ENCODE data around the gene RMDN2.

Gene RMDN2, protein sequence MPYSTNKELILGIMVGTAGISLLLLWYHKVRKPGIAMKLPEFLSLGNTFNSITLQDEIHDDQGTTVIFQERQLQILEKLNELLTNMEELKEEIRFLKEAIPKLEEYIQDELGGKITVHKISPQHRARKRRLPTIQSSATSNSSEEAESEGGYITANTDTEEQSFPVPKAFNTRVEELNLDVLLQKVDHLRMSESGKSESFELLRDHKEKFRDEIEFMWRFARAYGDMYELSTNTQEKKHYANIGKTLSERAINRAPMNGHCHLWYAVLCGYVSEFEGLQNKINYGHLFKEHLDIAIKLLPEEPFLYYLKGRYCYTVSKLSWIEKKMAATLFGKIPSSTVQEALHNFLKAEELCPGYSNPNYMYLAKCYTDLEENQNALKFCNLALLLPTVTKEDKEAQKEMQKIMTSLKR

DNA sequence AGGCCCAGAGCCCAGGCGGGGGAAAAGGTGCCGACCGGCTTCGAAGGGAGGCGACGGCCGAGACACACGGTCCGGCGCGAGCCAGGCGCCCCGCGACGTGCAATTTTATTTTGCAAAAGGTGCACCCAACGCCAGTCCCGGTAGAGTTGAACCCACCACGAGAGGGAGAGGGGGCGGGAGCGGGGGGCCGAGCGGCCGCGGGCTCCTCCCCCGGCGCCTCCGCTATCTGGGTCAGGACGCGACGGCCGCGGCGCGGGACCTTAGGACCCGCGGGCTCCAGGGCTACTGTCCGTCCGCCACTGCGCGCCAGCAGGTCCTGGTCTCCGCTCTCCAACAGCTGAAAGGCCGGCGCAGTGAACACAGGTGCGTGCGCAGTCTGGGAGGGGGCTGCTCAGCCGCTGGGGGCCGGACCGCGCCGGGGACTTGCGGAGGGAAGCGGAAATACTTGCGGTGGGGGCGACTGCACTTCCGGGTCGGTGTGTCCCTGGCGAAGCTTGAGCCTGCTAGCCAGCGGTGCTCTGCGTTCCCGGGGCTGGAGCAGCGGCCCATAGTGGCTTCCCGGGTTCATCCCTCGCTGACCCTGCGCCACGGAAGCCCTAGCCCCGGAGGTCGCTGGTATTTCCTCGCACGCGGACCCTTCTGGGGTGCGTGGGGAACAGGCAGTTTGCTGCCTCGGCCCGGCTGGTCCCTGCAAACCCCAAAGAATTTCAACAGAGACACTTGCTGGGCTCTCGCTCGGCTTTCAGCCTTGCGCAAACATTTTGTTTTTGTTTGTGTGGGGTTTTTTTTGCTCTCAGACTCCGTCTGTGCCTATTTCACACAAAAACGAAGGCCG lies at the start of gene RMDN2:
Gene RMDN2 (plus strand): TSS at position 225 of the 835 bp plus-strand sequence. CDS start 3,991 bp downstream, outside the sequence.
- Mint-ChIP-seq H3K27me3 (no peaks in the 10 kb centered on the region), H3K9me3 (no peaks in the 10 kb centered on the region), H3K4me1 (ENCODE audit: low read depth) (peaks cover 31% of the 10 kb centered on the region), H3K4me3 (peak within 1 kb of the TSS; percentile 88), H3K36me3 (ENCODE audit: low read depth) (peaks cover 9% of the 10 kb centered on the region), H3K27ac (peak within 1 kb of the TSS; percentile 92)
- peak; percentile 91 for DNase-seq

GRCh38 chr2:37875403-37875906 lies 49.6 kb upstream of the RMDN2 start:
- Mint-ChIP-seq H3K4me1 (ENCODE audit: low read depth) (peaks cover 70% of the 10 kb centered on the region), H3K9me3 (peaks cover 1% of the 10 kb centered on the region), H3K27me3 (peaks cover 3% of the 10 kb centered on the region), H3K36me3 (ENCODE audit: low read depth) (no peaks in the 10 kb centered on the region), H3K4me3 (no peak overlapping the region), H3K27ac (no peak overlapping the region)
- DNase-seq, result no peak

DNA sequence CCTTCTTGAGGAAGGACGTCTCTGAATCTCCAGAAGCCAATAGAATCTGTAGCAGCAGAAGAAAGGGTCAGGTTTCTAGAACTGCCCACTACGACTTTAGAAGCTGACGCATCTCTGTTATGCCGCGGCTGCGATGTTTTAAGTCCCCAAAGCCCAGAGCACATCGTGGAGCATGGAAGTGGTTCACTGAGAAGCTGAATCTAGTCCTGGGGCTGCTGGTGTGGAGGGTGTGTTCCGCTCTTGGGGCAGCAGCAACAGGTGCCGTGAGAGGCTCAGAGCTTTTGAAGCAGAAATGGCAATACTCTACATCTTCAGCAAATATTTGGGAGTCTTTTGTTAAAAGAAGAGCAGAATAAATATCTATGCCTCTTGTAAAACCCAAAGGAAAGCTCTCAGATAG lies 48.9 kb upstream of the RMDN2 start:
- Mint-ChIP-seq H3K4me3 (no peak overlapping the region), H3K9me3 (no peaks in the 10 kb centered on the region)

DNA sequence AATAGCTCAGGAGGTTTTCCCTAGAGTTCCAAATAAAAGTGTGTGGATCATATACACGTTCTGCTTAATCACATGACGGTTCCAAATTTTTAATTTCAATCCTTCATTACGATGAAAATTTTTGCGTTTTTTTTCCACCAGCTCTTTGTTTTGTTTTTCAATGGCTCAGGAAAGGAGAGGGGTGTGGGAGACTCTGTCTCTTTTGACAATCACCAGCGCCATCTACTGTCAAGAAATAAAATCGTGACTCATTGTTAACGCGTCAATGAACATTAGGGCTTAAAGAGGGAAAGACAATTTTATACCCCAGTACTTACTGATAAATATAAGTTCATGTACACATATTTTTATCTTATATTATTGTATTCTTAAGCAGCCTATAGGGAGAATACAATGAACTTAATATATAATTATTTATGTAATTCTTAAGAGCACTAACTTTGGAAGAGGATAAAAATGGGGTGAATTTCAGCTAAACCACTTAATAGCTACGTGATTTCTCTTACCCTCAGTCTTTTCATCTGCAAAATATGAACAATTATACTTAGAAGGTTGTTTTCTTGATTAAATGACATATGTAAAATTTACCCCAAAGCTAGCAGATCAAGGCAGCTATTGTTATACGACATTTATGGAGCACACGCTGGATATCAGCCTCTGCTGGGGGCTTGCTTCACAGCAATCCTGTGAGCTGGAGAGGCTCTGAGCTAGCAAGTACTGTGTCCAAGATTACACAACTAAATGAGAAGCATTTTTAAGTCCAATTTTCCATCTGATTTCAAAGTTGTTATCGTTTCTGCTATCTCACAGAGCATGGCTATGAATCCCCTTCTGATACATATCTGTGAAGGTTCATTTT lies 47.4 kb upstream of the RMDN2 start:
- Mint-ChIP-seq H3K4me1 (ENCODE audit: low read depth) (peaks cover 60% of the 10 kb centered on the region), H3K27ac (peak overlapping the region; percentile 63), H3K36me3 (ENCODE audit: low read depth) (no peaks in the 10 kb centered on the region), H3K27me3 (peaks cover 7% of the 10 kb centered on the region), H3K9me3 (no peaks in the 10 kb centered on the region), H3K4me3 (no peak overlapping the region)
- no peak for DNase-seq

More for the DNA sequence above, 48.9 kb upstream of the RMDN2 start:
- Mint-ChIP-seq H3K27ac (no peak overlapping the region), H3K4me1 (ENCODE audit: low read depth) (peaks cover 68% of the 10 kb centered on the region), H3K27me3 (peaks cover 6% of the 10 kb centered on the region), H3K36me3 (ENCODE audit: low read depth) (no peaks in the 10 kb centered on the region)
- no peak for DNase-seq

DNA sequence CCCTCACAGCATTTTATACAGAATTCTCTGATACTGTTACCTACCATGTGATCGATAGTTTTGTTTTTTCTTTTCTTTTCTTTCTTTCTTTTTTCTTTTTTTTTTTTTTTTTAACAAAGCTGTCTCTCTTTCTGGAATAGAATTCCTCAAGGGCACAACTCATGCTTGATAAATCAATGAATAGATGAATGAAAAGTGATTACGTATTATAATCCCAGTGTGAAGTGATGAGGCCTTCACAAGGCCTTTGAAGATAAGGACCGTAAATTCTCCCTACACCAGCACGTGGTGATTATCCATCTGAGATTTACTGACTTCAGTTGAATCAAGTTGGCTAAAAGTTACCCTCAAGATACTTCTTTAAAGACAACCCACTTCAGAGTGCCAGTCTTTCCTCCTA lies 46.6 kb upstream of the RMDN2 start:
- DNase-seq, result no peak
- no peak overlapping the region for H3K27ac Mint-ChIP-seq
- H3K4me3 Mint-ChIP-seq, result no peak overlapping the region
- H3K9me3 Mint-ChIP-seq, result no peaks in the 10 kb centered on the region
- H3K36me3 Mint-ChIP-seq (ENCODE audit: low read depth), result no peaks in the 10 kb centered on the region
- peaks cover 51% of the 10 kb centered on the region for H3K4me1 Mint-ChIP-seq (ENCODE audit: low read depth)
- peaks cover 8% of the 10 kb centered on the region for H3K27me3 Mint-ChIP-seq

DNA sequence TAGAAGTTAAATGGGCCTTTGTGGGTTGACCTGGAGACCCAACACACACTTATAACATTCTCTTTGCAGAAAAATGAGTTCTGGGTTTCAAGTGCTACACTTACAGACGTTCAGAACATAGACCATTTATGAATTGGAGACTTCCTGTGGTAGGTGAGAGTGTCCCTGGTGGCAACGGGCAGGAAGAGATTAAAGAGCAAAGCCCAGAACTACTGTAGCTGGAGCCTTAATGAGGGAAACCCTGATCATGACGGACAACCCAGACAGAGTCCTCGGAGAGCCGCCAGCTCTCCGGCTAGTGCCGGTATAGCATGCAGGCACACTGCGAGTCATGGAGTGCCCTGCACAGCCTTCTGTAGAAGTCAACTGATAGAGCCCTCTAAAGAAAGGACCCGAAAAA lies 44.5 kb upstream of the RMDN2 start:
- no peaks in the 10 kb centered on the region for H3K36me3 Mint-ChIP-seq (ENCODE audit: low read depth)
- H3K9me3 Mint-ChIP-seq, result no peaks in the 10 kb centered on the region
- no peak overlapping the region for H3K4me3 Mint-ChIP-seq
- peaks cover 33% of the 10 kb centered on the region for H3K4me1 Mint-ChIP-seq (ENCODE audit: low read depth)
- peaks cover 8% of the 10 kb centered on the region for H3K27me3 Mint-ChIP-seq
- H3K27ac Mint-ChIP-seq, result no peak overlapping the region
- DNase-seq, result no peak

- no peak overlapping the region for H3K4me3 Mint-ChIP-seq
- H3K4me1 Mint-ChIP-seq (ENCODE audit: low read depth), result peaks cover 32% of the 10 kb centered on the region
- no peaks in the 10 kb centered on the region for H3K36me3 Mint-ChIP-seq (ENCODE audit: low read depth)
- H3K27ac Mint-ChIP-seq, result no peak overlapping the region
- H3K27me3 Mint-ChIP-seq, result peaks cover 8% of the 10 kb centered on the region
- DNase-seq, result no peak
- no peaks in the 10 kb centered on the region for H3K9me3 Mint-ChIP-seq
Observed at GRCh38 chr2:37881397-37881796, 43.7 kb upstream of the RMDN2 start.

DNA sequence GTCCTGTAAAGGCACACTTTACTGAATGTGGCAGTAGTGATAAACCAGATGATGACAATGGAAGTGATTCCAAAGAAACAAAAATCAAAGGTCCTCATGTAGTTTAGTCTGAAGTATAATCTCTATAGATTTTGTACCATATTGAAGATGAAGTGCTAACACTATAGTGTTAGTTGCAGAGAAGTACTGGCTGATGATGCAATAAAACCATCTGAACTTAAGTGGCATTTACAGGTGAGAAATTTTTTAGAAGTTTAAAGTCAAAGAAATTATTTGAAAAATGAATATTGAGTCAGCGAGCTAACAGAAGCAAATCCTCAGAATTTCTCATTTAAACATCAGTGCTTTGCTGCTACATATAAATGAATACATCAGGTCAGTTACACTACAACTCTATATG lies 43.1 kb upstream of the RMDN2 start:
- no peak overlapping the region for H3K4me3 Mint-ChIP-seq
- no peak overlapping the region for H3K27ac Mint-ChIP-seq
- H3K36me3 Mint-ChIP-seq (ENCODE audit: low read depth), result no peaks in the 10 kb centered on the region
- peaks cover 32% of the 10 kb centered on the region for H3K4me1 Mint-ChIP-seq (ENCODE audit: low read depth)
- no peaks in the 10 kb centered on the region for H3K9me3 Mint-ChIP-seq
- no peak for DNase-seq
- peaks cover 8% of the 10 kb centered on the region for H3K27me3 Mint-ChIP-seq

DNA sequence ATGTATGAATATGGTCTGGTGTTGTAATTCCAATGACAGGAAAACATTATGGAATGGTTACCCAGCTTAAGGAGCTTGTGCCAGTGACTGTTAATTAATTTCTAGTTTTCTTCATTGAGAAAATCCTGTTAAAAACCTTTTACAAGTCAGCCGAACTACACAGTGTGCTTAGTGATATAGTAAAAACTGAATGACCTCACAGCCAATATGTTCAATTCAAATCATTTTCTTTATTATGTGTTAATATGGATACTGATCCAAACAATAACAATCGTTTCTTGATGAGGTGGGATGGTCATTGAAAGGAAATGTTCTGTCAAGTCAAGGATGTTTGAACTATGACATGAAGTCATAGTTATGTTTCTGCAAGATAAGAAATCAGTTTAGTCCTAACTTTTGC lies 41.6 kb upstream of the RMDN2 start:
- Mint-ChIP-seq H3K27me3 (peaks cover 8% of the 10 kb centered on the region), H3K27ac (no peak overlapping the region), H3K4me1 (ENCODE audit: low read depth) (peaks cover 27% of the 10 kb centered on the region), H3K9me3 (no peaks in the 10 kb centered on the region), H3K36me3 (ENCODE audit: low read depth) (no peaks in the 10 kb centered on the region), H3K4me3 (no peak overlapping the region)
- DNase-seq, result no peak

- no peak for DNase-seq
- H3K27me3 Mint-ChIP-seq, result peaks cover 8% of the 10 kb centered on the region
- H3K36me3 Mint-ChIP-seq (ENCODE audit: low read depth), result no peaks in the 10 kb centered on the region
- no peak overlapping the region for H3K4me3 Mint-ChIP-seq
- no peaks in the 10 kb centered on the region for H3K9me3 Mint-ChIP-seq
- peaks cover 21% of the 10 kb centered on the region for H3K4me1 Mint-ChIP-seq (ENCODE audit: low read depth)
- H3K27ac Mint-ChIP-seq, result no peak overlapping the region
Observed at GRCh38 chr2:37885329-37885993, 39.6 kb upstream of the RMDN2 start.

- H3K36me3 Mint-ChIP-seq (ENCODE audit: low read depth), result no peaks in the 10 kb centered on the region
- no peak for DNase-seq
- H3K9me3 Mint-ChIP-seq, result no peaks in the 10 kb centered on the region
- no peak overlapping the region for H3K4me3 Mint-ChIP-seq
- H3K27ac Mint-ChIP-seq, result no peak overlapping the region
- peaks cover 5% of the 10 kb centered on the region for H3K27me3 Mint-ChIP-seq
- peaks cover 25% of the 10 kb centered on the region for H3K4me1 Mint-ChIP-seq (ENCODE audit: low read depth)
Observed at GRCh38 chr2:37886745-37887144, 38.3 kb upstream of the RMDN2 start.

GRCh38 chr2:37887286-37887685 lies 37.8 kb upstream of the RMDN2 start:
- Mint-ChIP-seq H3K4me1 (ENCODE audit: low read depth) (peaks cover 28% of the 10 kb centered on the region), H3K36me3 (ENCODE audit: low read depth) (no peaks in the 10 kb centered on the region), H3K9me3 (no peaks in the 10 kb centered on the region), H3K27me3 (peaks cover 5% of the 10 kb centered on the region), H3K27ac (no peak overlapping the region), H3K4me3 (no peak overlapping the region)
- DNase-seq, result no peak

DNA sequence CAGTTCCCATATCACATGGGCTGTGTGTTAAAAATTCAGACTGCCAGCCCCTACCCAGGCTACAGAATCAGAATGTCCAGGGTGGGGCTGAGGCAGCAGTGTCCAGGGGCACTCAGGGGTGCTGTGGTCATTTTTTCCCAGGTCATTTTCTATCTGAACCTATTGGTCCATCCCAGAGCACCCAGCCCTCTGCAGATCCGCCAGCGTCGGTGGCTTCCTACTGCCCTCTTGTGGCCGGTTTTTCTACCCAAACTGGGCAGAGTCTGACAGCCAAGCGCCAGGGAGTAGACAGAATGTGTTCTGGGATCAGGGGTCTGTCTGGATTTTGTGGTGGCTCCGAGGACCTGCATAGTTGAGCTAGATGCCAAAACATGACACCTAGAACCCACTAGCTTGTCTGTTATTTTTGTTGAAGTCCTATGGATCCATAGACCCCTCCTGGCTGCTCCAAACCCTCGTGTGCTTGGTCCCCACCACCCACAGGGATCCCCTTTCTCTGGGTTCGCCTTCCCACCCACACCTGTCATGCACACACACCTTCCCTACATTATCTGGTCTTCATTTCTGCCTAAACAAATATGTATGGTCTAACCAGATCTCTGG lies 34.1 kb upstream of the RMDN2 start:
- no peak overlapping the region for H3K27ac Mint-ChIP-seq
- peak; percentile 77 for DNase-seq
- peaks cover 51% of the 10 kb centered on the region for H3K4me1 Mint-ChIP-seq (ENCODE audit: low read depth)
- H3K27me3 Mint-ChIP-seq, result peaks cover 3% of the 10 kb centered on the region
- no peak overlapping the region for H3K4me3 Mint-ChIP-seq
- H3K9me3 Mint-ChIP-seq, result peaks cover 4% of the 10 kb centered on the region
- H3K36me3 Mint-ChIP-seq (ENCODE audit: low read depth), result no peaks in the 10 kb centered on the region

Measured in activated T-cell treated with anti-CD3 and anti-CD28 coated beads, Interleukin-2, amount 50 U/mL, for 24 hours (primary cell).